ENCODE data around the gene ATP10B. TPM values are rescaled to one million over a fixed set of nuclear protein-coding genes. Genes with fewer than 3 reads are reported as not detected.

The ATP10B gene
- total RNA-seq, 1 experiment from 2014 or later, result 0.11 TPM

DNA sequence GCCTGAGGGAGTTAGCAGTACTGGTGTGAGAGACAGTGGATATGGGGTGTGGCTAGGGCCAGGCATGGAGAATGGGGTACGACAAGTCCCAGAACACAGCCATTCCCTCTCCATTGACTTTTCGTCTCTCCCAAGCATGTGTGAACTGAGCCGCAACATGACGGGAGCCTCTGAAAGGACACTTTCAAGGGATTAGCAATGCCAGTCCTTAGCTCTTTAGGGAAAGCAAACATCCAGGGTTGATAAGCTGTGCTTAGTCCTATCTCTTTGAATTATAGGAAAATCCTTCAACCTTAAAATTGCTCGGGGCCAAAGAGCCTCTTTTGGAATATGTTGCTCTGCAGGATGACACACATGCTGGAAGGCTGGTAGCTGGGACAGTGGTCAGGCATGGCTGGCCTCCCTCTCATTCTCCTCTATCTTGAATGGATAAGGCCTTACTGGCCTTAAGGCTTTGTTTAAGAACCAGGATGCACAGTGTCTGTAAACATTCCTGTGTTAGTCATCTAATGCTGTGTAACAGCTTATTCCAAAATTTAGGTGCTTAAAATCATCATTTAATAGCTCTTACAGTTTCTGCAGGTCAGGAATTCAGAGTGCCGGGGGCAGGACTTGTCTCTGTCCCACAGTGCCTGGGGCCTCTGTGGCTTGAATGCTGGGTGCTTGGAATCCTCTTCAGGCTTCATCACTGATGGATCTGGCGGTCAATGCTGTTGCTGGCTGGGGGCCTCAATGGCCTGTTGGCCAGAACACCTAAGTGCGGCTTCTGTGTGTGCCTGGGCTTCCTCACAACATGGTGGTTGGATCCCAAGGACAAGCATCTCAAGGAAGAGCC lies 335.1 kb downstream of the ATP10B start:
- ATAC-seq, result no peak
- no peaks in the 10 kb centered on the region for H3K27me3 Mint-ChIP-seq (ENCODE audit: low read depth)
- H3K36me3 Mint-ChIP-seq, result no peaks in the 10 kb centered on the region
- ChIA-PET POLR2A (no interaction called here), CTCF (interaction anchor here (2.6 kb wide), 1 partner anchor 78 kb away, joined by 10 read pairs; no protein-coding TSS in a partner anchor)
- TF ChIP-seq, protein P1, sequence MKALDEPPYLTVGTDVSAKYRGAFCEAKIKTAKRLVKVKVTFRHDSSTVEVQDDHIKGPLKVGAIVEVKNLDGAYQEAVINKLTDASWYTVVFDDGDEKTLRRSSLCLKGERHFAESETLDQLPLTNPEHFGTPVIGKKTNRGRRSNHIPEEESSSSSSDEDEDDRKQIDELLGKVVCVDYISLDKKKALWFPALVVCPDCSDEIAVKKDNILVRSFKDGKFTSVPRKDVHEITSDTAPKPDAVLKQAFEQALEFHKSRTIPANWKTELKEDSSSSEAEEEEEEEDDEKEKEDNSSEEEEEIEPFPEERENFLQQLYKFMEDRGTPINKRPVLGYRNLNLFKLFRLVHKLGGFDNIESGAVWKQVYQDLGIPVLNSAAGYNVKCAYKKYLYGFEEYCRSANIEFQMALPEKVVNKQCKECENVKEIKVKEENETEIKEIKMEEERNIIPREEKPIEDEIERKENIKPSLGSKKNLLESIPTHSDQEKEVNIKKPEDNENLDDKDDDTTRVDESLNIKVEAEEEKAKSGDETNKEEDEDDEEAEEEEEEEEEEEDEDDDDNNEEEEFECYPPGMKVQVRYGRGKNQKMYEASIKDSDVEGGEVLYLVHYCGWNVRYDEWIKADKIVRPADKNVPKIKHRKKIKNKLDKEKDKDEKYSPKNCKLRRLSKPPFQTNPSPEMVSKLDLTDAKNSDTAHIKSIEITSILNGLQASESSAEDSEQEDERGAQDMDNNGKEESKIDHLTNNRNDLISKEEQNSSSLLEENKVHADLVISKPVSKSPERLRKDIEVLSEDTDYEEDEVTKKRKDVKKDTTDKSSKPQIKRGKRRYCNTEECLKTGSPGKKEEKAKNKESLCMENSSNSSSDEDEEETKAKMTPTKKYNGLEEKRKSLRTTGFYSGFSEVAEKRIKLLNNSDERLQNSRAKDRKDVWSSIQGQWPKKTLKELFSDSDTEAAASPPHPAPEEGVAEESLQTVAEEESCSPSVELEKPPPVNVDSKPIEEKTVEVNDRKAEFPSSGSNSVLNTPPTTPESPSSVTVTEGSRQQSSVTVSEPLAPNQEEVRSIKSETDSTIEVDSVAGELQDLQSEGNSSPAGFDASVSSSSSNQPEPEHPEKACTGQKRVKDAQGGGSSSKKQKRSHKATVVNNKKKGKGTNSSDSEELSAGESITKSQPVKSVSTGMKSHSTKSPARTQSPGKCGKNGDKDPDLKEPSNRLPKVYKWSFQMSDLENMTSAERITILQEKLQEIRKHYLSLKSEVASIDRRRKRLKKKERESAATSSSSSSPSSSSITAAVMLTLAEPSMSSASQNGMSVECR (CRISPR knock-in tag; IDR thresholded peaks at IDR 0.05; ENCODE audit: borderline replicate concordance), result no peak
- TF ChIP-seq ERG (CRISPR knock-in tag; IDR thresholded peaks at IDR 0.05) (no peak), OVOL2 (CRISPR knock-in tag; IDR thresholded peaks at IDR 0.05; ENCODE audit: borderline replicate concordance) (no peak), HMGXB4 (CRISPR knock-in tag; IDR thresholded peaks at IDR 0.05) (no peak), FOXP4 (CRISPR knock-in tag; IDR thresholded peaks at IDR 0.05) (no peak), PRRX2 (CRISPR knock-in tag; IDR thresholded peaks at IDR 0.05) (no peak), ZNF263 (CRISPR knock-in tag; IDR thresholded peaks at IDR 0.05; ENCODE audit: low read depth) (no peak)
- TF ChIP-seq, protein P2, sequence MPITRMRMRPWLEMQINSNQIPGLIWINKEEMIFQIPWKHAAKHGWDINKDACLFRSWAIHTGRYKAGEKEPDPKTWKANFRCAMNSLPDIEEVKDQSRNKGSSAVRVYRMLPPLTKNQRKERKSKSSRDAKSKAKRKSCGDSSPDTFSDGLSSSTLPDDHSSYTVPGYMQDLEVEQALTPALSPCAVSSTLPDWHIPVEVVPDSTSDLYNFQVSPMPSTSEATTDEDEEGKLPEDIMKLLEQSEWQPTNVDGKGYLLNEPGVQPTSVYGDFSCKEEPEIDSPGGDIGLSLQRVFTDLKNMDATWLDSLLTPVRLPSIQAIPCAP (CRISPR knock-in tag; IDR thresholded peaks at IDR 0.05), result no peak
- H3K9me3 Mint-ChIP-seq, result peaks cover 4% of the 10 kb centered on the region; the same call in 1 of the 2 replicates
- no peak overlapping the region for H3K27ac Mint-ChIP-seq
- H3K4me3 Mint-ChIP-seq, result no peak overlapping the region
- DNase-seq (ENCODE audit: low spot score), result no peak
- H3K4me1 Mint-ChIP-seq, result peaks cover 11% of the 10 kb centered on the region

DNA sequence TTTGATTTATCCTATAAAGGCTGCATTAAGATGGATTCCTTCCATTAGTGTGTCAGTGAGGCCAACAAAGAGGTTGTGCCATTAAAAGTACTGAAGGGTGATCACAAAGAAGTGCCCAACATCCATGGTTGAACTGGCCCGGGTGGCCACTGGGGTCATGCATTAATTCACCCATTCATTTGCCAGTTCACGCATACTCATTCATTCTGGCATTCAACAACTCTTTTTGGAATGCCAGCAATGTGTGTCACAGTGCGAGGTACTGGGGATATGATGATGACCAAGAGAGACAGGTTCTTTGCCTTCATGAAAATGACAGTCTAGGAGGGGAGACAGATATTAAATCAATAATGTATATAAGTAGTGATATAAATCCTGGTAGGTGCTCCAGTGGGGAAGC lies 337.1 kb downstream of the ATP10B start:
- POLR2A ChIA-PET, result no interaction called here
- peaks cover 4% of the 10 kb centered on the region; the same call in 1 of the 2 replicates for H3K9me3 Mint-ChIP-seq
- no peaks in the 10 kb centered on the region for H3K36me3 Mint-ChIP-seq
- peaks cover 7% of the 10 kb centered on the region; the same call in 1 of the 2 replicates for H3K4me1 Mint-ChIP-seq
- DNase-seq (ENCODE audit: low spot score), result no peak
- H3K27me3 Mint-ChIP-seq (ENCODE audit: low read depth), result no peaks in the 10 kb centered on the region
- ATAC-seq, result no peak
- H3K4me3 Mint-ChIP-seq, result no peak overlapping the region
- CTCF ChIA-PET, result interaction anchor here (2.6 kb wide), 1 partner anchor 76 kb away, joined by 10 read pairs; no protein-coding TSS in a partner anchor
- H3K27ac Mint-ChIP-seq, result no peak overlapping the region
- TF ChIP-seq, protein P3, sequence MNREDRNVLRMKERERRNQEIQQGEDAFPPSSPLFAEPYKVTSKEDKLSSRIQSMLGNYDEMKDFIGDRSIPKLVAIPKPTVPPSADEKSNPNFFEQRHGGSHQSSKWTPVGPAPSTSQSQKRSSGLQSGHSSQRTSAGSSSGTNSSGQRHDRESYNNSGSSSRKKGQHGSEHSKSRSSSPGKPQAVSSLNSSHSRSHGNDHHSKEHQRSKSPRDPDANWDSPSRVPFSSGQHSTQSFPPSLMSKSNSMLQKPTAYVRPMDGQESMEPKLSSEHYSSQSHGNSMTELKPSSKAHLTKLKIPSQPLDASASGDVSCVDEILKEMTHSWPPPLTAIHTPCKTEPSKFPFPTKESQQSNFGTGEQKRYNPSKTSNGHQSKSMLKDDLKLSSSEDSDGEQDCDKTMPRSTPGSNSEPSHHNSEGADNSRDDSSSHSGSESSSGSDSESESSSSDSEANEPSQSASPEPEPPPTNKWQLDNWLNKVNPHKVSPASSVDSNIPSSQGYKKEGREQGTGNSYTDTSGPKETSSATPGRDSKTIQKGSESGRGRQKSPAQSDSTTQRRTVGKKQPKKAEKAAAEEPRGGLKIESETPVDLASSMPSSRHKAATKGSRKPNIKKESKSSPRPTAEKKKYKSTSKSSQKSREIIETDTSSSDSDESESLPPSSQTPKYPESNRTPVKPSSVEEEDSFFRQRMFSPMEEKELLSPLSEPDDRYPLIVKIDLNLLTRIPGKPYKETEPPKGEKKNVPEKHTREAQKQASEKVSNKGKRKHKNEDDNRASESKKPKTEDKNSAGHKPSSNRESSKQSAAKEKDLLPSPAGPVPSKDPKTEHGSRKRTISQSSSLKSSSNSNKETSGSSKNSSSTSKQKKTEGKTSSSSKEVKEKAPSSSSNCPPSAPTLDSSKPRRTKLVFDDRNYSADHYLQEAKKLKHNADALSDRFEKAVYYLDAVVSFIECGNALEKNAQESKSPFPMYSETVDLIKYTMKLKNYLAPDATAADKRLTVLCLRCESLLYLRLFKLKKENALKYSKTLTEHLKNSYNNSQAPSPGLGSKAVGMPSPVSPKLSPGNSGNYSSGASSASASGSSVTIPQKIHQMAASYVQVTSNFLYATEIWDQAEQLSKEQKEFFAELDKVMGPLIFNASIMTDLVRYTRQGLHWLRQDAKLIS (CRISPR knock-in tag; IDR thresholded peaks at IDR 0.05; ENCODE audit: borderline replicate concordance), result no peak
- TF ChIP-seq ZMAT4 (CRISPR knock-in tag; IDR thresholded peaks at IDR 0.05) (no peak), ATF2 (CRISPR knock-in tag; IDR thresholded peaks at IDR 0.05; ENCODE audit: borderline replicate concordance, low read depth) (no peak), GTF2I (CRISPR knock-in tag; conservative IDR thresholded peaks at IDR 0.05) (no peak), OVOL2 (CRISPR knock-in tag; IDR thresholded peaks at IDR 0.05; ENCODE audit: borderline replicate concordance) (no peak), ETV6 (CRISPR knock-in tag; IDR thresholded peaks at IDR 0.05) (no peak)

Measured in WTC11 (cell line).